ENCODE data around the gene TARS2. TPM values are rescaled to one million over a fixed set of nuclear protein-coding genes. Genes with fewer than 3 reads are reported as not detected.

Gene TARS2
- total RNA-seq, 4 donors from 2014 or later, result 9.7 to 25.1 (median 16.5) TPM

- intact Hi-C loops (cut with DNase I; ENCODE audit: low total_unique reads), result loop anchor here (10.0 kb wide), 1 partner anchor 444 kb away; no protein-coding TSS in a partner anchor
- no peak overlapping the region for H3K4me3 ChIP-seq (ENCODE audit: low read depth, poor library complexity, severe bottlenecking)
Observed at GRCh38 chr1:150550222-150551050, 63.2 kb downstream of the TARS2 start.

DNA sequence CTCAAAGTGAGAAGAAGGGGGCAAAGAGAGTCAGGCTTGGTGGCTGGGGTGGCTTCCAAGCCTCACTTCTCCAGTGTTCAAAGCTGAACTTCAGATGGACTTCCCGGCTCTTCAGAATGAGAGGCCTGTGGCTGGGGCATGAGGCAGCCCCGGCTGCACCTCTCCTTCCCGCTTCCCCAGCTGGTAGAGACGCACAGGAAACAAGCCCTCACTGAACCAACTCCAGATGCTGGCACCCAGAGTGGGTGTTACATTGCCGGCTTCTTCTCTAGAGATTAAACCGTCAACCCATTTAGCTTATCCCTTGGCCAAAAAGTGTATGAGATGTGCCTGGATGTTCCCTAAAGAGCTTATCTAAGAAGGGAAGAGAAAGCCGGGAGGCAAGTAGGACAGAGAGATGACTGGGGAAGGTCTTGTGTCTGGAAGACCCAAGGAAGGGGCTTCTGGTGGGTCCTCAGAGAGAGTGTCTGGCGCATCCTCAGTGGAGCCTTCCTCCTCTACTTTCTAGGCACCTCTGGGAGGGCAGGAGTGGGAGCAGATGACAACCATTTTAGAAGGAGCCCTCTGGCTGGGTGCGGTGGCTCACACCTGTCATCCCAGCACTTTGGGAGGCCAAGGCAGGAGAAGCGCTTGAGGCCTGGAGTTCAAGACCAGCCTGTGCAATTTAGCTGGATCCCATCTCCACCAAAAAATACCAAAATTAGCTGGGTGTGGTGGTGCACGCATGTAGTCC lies 64.0 kb downstream of the TARS2 start:
- no peak overlapping the region for H3K4me3 ChIP-seq (ENCODE audit: low read depth, poor library complexity, severe bottlenecking)
- 56 to 59% methylated on average over 11 of the region's 11 CpGs for WGBS, 2 donors
- no peak for DNase-seq (ENCODE audit: low spot score in 2 of 2)
- no peak for TF ChIP-seq CTCF (IDR thresholded peaks at IDR 0.05)
- intact Hi-C loops (cut with DNase I; ENCODE audit: low total_unique reads), result loop anchor here (10.0 kb wide), 1 partner anchor 444 kb away; no protein-coding TSS in a partner anchor

More at GRCh38 chr1:150550222-150551050, 63.2 kb downstream of the TARS2 start:
- TF ChIP-seq CTCF (IDR thresholded peaks at IDR 0.05), result no peak
- no peak for DNase-seq (ENCODE audit: low spot score in 2 of 2)
- WGBS, 2 donors, result 34 to 41% methylated on average over 22 of the region's 22 CpGs

- WGBS, 2 donors, result 44 to 47% methylated on average over 1 of the region's 1 CpG
- intact Hi-C loops (cut with DNase I; ENCODE audit: low total_unique reads), result loop anchor here (10.0 kb wide), 1 partner anchor 443 kb away; no protein-coding TSS in a partner anchor
- DNase-seq (ENCODE audit: low spot score in 2 of 2), result no peak
- no peak for TF ChIP-seq POLR2A (IDR thresholded peaks at IDR 0.05)
- TF ChIP-seq CTCF (IDR thresholded peaks at IDR 0.05), result no peak
- H3K4me3 ChIP-seq (ENCODE audit: low read depth, poor library complexity, severe bottlenecking), result no peak overlapping the region
Observed at GRCh38 chr1:150551784-150552127, 64.5 kb downstream of the TARS2 start.

DNA sequence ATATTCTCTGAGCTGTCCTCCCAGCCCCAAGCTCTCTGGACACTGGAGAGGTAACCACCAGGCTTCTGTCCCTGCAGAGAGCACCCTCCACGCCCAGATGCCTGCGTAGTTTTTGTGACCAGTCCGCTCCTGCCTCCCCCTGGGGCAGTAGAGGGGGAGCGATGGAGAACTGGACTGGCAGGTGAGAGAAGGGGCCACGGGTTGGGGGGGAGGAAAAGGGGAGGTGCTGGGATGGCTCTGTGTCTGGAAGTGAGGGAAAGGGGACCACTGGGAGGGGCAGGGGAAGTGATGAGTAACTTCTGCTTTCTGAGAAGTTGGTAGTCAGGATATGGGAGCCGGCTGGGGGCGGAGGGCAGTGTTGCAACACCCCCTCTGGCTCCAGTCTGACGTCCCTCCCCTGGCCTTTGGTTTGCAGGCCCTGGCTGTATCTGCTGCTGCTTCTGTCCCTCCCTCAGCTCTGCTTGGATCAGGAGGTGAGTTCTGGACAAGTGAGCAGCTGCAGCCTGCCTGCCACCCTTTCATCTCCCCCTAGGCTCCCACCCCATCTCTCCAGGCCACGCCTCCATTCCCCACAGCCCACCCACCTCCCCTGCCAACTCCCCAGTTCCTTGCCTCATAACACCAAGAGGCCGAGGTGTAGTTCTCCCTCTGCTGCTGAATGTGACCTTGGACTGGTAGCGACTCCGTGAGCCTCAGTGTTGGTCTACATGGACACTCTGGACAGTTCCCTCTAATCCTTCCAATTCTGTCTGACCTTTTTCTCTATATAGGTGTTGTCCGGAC lies 65.1 kb downstream of the TARS2 start:
- intact Hi-C loops (cut with DNase I; ENCODE audit: low total_unique reads), result loop anchor here (10.0 kb wide), 1 partner anchor 442 kb away; no protein-coding TSS in a partner anchor
- 28 to 35% methylated on average over 13 of the region's 13 CpGs for WGBS, 2 donors
- H3K4me3 ChIP-seq (ENCODE audit: low read depth, poor library complexity, severe bottlenecking), result no peak overlapping the region
- DNase-seq (ENCODE audit: low spot score in 2 of 2), result peak; percentile 93 to 97
- TF ChIP-seq CTCF (IDR thresholded peaks at IDR 0.05) (no peak), POLR2A (IDR thresholded peaks at IDR 0.05) (no peak)

DNA sequence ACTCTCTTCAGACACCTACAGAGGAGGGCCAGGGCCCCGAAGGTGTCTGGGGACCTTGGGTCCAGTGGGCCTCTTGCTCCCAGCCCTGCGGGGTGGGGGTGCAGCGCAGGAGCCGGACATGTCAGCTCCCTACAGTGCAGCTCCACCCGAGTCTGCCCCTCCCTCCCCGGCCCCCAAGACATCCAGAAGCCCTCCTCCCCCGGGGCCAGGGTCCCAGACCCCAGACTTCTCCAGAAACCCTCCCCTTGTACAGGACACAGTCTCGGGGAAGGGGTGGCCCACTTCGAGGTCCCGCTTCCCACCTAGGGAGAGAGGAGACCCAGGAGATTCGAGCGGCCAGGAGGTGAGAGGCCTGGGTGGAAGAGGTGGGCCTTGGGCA lies 65.7 kb downstream of the TARS2 start:
- intact Hi-C loops (cut with DNase I; ENCODE audit: low total_unique reads), result loop anchor here (10.0 kb wide), 1 partner anchor 442 kb away; no protein-coding TSS in a partner anchor
- TF ChIP-seq POLR2A (IDR thresholded peaks at IDR 0.05) (no peak), CTCF (IDR thresholded peaks at IDR 0.05) (no peak)
- 70 to 76% methylated on average over 12 of the region's 12 CpGs for WGBS, 2 donors
- no peak for DNase-seq (ENCODE audit: low spot score in 2 of 2)
- no peak overlapping the region for H3K4me3 ChIP-seq (ENCODE audit: low read depth, poor library complexity, severe bottlenecking)
